Mesenchymal stem cell (in vitro differentiated cells and primary cell): ENCODE measurements around the gene REM1.
A peak's percentile ranks its signal among the peaks of the same experiment; 100 is the strongest.

Experiments
- DNase-seq: peaks from one replicate; pipeline ENCODE4 v3.0.0-alpha.2; 2013
- H2AFZ ChIP-seq: one replicate; pipeline ENCODE4 v1.6.1; 2013; ENCODE audit warnings: low read depth, mild to moderate bottlenecking, control low read depth, inconsistent platforms, low read length, moderate library complexity
- H2AK5ac ChIP-seq: 2 replicates; pipeline ENCODE4 v1.6.1; 2013; ENCODE audit warnings: low read length, moderate library complexity, mild to moderate bottlenecking, inconsistent platforms; ENCODE audit not compliant: severe bottlenecking
- H2BK120ac ChIP-seq: one replicate; pipeline ENCODE4 v1.6.1; 2013; ENCODE audit warnings: low read depth, mild to moderate bottlenecking, inconsistent platforms, low read length, moderate library complexity
- H2BK12ac ChIP-seq, 2 experiments: one replicate each; pipeline ENCODE4 v1.6.1; 2013; ENCODE audit warnings: inconsistent platforms in 2 of 2, low read length in 2 of 2, mild to moderate bottlenecking in 2 of 2, moderate library complexity in 2 of 2, control low read depth in 1 of 2
- H2BK15ac ChIP-seq: one replicate; pipeline ENCODE4 v1.6.1; 2013; ENCODE audit warnings: mild to moderate bottlenecking, low read depth, inconsistent platforms; ENCODE audit not compliant: poor library complexity, severe bottlenecking
- H2BK5ac ChIP-seq: 2 replicates; pipeline ENCODE4 v1.6.1; 2013; ENCODE audit warnings: low read depth, mild to moderate bottlenecking, low read length, control low read depth, inconsistent platforms; ENCODE audit not compliant: poor library complexity, severe bottlenecking
- H3K14ac ChIP-seq, 2 experiments: one replicate each; pipeline ENCODE4 v1.6.1; 2013; ENCODE audit warnings: inconsistent platforms in 2 of 2, low read length in 2 of 2, control low read depth in 1 of 2, mild to moderate bottlenecking in 1 of 2, moderate library complexity in 1 of 2
- H3K18ac ChIP-seq, 2 experiments: one replicate each; pipeline ENCODE4 v1.6.1; 2013; ENCODE audit warnings: inconsistent platforms in 2 of 2, low read length in 2 of 2, control low read depth in 1 of 2, low read depth in 1 of 2, mild to moderate bottlenecking in 1 of 2
- H3K23ac ChIP-seq, 2 experiments: one replicate each; pipeline ENCODE4 v1.6.1; 2013; ENCODE audit warnings: inconsistent platforms in 2 of 2, low read length in 2 of 2, mild to moderate bottlenecking in 2 of 2, moderate library complexity in 2 of 2, control low read depth in 1 of 2
- H3K27ac ChIP-seq: 2 replicates; pipeline ENCODE4 v1.5.1; 2013; ENCODE audit warnings: mild to moderate bottlenecking, moderate library complexity, low read length, control low read depth, inconsistent platforms; ENCODE audit not compliant: poor library complexity, severe bottlenecking
- H3K27me3 ChIP-seq, 2 experiments: 2 replicates each; pipeline versions ENCODE4 v1.6.1 to v1.7.0; 2013; ENCODE audit warnings: low read length in 2 of 2, mild to moderate bottlenecking in 2 of 2, moderate library complexity in 2 of 2, control low read depth in 1 of 2, inconsistent platforms in 1 of 2; ENCODE audit not compliant: control insufficient read depth in 1 of 2, insufficient read depth in 1 of 2
- H3K36me3 ChIP-seq, 2 experiments: 2 replicates each; pipeline versions ENCODE4 v1.6.1 to v1.7.0; 2013; ENCODE audit warnings: low read length in 2 of 2, control low read depth in 1 of 2, inconsistent platforms in 1 of 2, low read depth in 1 of 2, mild to moderate bottlenecking in 1 of 2; ENCODE audit not compliant: insufficient read depth in 2 of 2, control insufficient read depth in 1 of 2
- H3K4ac ChIP-seq, 2 experiments: one replicate each; pipeline ENCODE4 v1.6.1; 2013; ENCODE audit warnings: inconsistent platforms in 2 of 2, low read length in 2 of 2, mild to moderate bottlenecking in 2 of 2, moderate library complexity in 2 of 2, control low read depth in 1 of 2, low read depth in 1 of 2
- H3K4me1 ChIP-seq: 2 replicates; pipeline ENCODE4 v1.6.1; 2013; ENCODE audit warnings: low read depth, low read length, control low read depth; ENCODE audit not compliant: control insufficient read depth, insufficient read depth
- H3K4me2 ChIP-seq: 2 replicates; pipeline ENCODE4 v1.6.1; 2013; ENCODE audit warnings: low read length, mild to moderate bottlenecking, inconsistent platforms; ENCODE audit not compliant: poor library complexity, severe bottlenecking
- H3K4me3 ChIP-seq, 2 experiments: 2 replicates each; pipeline versions ENCODE4 v1.5.1 to v1.7.0; 2013; ENCODE audit warnings: low read length in 2 of 2, mild to moderate bottlenecking in 2 of 2, control low read depth in 1 of 2, low read depth in 1 of 2; ENCODE audit not compliant: insufficient read depth in 1 of 2
- H3K79me1 ChIP-seq: replicated peaks from 2 replicates; pipeline ENCODE4 v1.6.1; 2013; ENCODE audit warnings: mild to moderate bottlenecking, control low read depth, low read length, inconsistent platforms; ENCODE audit not compliant: poor library complexity, severe bottlenecking
- H3K9ac ChIP-seq: 2 replicates; pipeline ENCODE4 v1.7.0; 2013; ENCODE audit warnings: mild to moderate bottlenecking, low read length, moderate library complexity
- H3K9me3 ChIP-seq: 2 replicates; pipeline ENCODE4 v1.7.0; 2013; ENCODE audit warnings: mild to moderate bottlenecking, low read length; ENCODE audit not compliant: control insufficient read depth
- H4K8ac ChIP-seq: one replicate; pipeline ENCODE4 v1.6.1; 2013; ENCODE audit warnings: inconsistent platforms, mild to moderate bottlenecking, low read length, moderate library complexity
- H4K91ac ChIP-seq: one replicate; pipeline ENCODE4 v1.6.1; 2013; ENCODE audit warnings: mild to moderate bottlenecking, low read length, inconsistent platforms
- WGBS: methylation state at CpG from one replicate; pipeline ENCODE4 v1.1.7; 2013; ENCODE audit warnings: mixed read lengths; 5-methylcytosine and 5-hydroxymethylcytosine counted together

REM1 gene

GRCh38 chr20:31522731-31523130 is 47.6 kb downstream of the REM1 start:
- H2BK12ac ChIP-seq = no peak overlapping the region
- H2AK5ac ChIP-seq = no peak overlapping the region
- H4K91ac ChIP-seq = no peak overlapping the region
- no peak overlapping the region for H3K14ac ChIP-seq
- no peak overlapping the region for H2BK5ac ChIP-seq
- H3K27me3 ChIP-seq = no peaks in the 10 kb centered on the region
- DNase-seq = no peak
- H3K4me1 ChIP-seq = peaks cover 16% of the 10 kb centered on the region
- no peak overlapping the region for H2BK15ac ChIP-seq
- no peak overlapping the region for H3K4me2 ChIP-seq
- H3K9ac ChIP-seq = peak overlapping the region; percentile 3
- peaks cover 41 to 59% of the 10 kb centered on the region in 2 experiments for H3K36me3 ChIP-seq
- no peak overlapping the region for H3K4me3 ChIP-seq
- H3K4ac ChIP-seq = no peak overlapping the region
- H3K9me3 ChIP-seq = no peaks in the 10 kb centered on the region
- H3K79me1 ChIP-seq = peaks cover 14% of the 10 kb centered on the region
- no peak overlapping the region for H2BK120ac ChIP-seq
- 95% methylated on average over 4 of the region's 6 CpGs for WGBS
- H3K18ac ChIP-seq = no peak overlapping the region
- H4K8ac ChIP-seq = no peak overlapping the region
- H3K23ac ChIP-seq = no peak overlapping the region
- H2AFZ ChIP-seq = no peak overlapping the region
- H3K27ac ChIP-seq = no peak overlapping the region

- H3K79me1 ChIP-seq = peaks cover 17% of the 10 kb centered on the region
- H2BK12ac ChIP-seq = peak overlapping the region in 1 of 2 experiments; percentile 8
- H3K27ac ChIP-seq = peak overlapping the region; percentile 0
- no peak overlapping the region for H2BK15ac ChIP-seq
- no peak overlapping the region for H3K4me2 ChIP-seq
- peak overlapping the region; percentile 43 for H3K9ac ChIP-seq
- H2BK120ac ChIP-seq = no peak overlapping the region
- WGBS = 93% methylated on average over 8 of the region's 8 CpGs
- H3K9me3 ChIP-seq = no peaks in the 10 kb centered on the region
- H2AK5ac ChIP-seq = no peak overlapping the region
- no peak overlapping the region for H3K23ac ChIP-seq
- H3K4me3 ChIP-seq = no peak overlapping the region
- H4K8ac ChIP-seq = no peak overlapping the region
- H4K91ac ChIP-seq = no peak overlapping the region
- peaks cover 46 to 66% of the 10 kb centered on the region in 2 experiments for H3K36me3 ChIP-seq
- peak overlapping the region in 1 of 2 experiments; percentile 30 for H3K14ac ChIP-seq
- H3K4ac ChIP-seq = no peak overlapping the region
- no peaks in the 10 kb centered on the region for H3K27me3 ChIP-seq
- H3K18ac ChIP-seq = peak overlapping the region in 1 of 2 experiments; percentile 28
- no peak overlapping the region for H2AFZ ChIP-seq
- H3K4me1 ChIP-seq = peaks cover 16% of the 10 kb centered on the region
- DNase-seq = peak; percentile 45
- H2BK5ac ChIP-seq = no peak overlapping the region
Measured at GRCh38 chr20:31523361-31524283, 48.5 kb downstream of the REM1 start.

GRCh38 chr20:31527266-31527665 is 52.2 kb downstream of the REM1 start:
- Histone ChIP-seq H2BK15ac (no peak overlapping the region), H3K14ac (no peak overlapping the region), H3K27ac (no peak overlapping the region), H2BK120ac (no peak overlapping the region), H2AFZ (no peak overlapping the region), H3K4ac (no peak overlapping the region), H3K79me1 (peaks cover 29% of the 10 kb centered on the region), H2BK5ac (no peak overlapping the region), H3K9ac (no peak overlapping the region), H4K91ac (no peak overlapping the region), H3K9me3 (no peaks in the 10 kb centered on the region), H3K23ac (no peak overlapping the region), H4K8ac (no peak overlapping the region), H3K18ac (no peak overlapping the region), H2BK12ac (no peak overlapping the region), H3K4me2 (no peak overlapping the region), H3K27me3 (no peaks in the 10 kb centered on the region), H3K4me3 (no peak overlapping the region), H2AK5ac (no peak overlapping the region), H3K36me3 (peaks cover 60 to 81% of the 10 kb centered on the region in 2 experiments), H3K4me1 (peaks cover 5% of the 10 kb centered on the region)
- no peak for DNase-seq
- 97% methylated on average over 6 of the region's 6 CpGs for WGBS
